Stimulated activated CD8-positive, alpha-beta memory T cell treated with anti-CD3 and anti-CD28 coated beads, Interleukin-15, amount 100 ng/mL, for 1 hour (primary cell): ENCODE data around the gene ACTL10.
A peak's percentile ranks its signal among the peaks of the same experiment; 100 is the strongest.

ENCODE experiments used
- DNase-seq: peaks from one replicate; pipeline ENCODE4 v3.0.0-alpha.2; 2020; ENCODE audit warnings: low read depth

The ACTL10 gene

DNA sequence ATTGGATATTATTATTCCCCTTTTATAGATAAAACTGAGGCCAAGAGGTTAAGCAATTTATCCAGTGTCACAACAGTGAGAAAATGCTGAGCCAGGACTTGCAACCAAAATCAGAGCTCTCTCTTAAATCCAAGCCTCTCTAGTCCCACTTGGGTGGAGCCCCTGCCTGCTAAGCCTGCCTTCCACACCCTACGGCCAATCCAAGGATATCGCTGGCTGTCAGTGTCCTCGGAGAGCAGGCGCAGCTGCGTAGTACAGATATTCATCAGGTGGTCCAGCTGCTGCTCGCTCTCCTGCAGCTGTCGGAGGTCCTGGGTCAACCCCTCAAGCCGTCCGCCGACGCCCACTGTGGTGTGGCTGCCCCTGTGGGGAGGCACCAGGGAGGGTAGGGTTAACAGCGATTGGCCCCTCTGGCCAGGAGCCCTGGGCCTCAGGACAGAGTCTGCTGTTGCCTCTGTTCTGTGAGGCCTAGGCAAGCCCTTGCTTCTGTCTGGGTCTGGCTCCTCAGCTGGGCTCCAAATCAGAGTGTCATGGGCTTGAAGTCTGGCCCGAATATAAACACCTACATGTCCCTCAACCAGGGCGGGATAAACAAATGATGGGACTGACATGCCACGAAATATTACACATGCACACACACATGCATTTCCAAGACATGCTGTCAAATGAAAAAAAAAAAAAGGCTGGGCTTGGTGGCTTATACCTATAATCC, 11.4 kb downstream of the ACTL10 start:
- DNase-seq, result no peak

DNA sequence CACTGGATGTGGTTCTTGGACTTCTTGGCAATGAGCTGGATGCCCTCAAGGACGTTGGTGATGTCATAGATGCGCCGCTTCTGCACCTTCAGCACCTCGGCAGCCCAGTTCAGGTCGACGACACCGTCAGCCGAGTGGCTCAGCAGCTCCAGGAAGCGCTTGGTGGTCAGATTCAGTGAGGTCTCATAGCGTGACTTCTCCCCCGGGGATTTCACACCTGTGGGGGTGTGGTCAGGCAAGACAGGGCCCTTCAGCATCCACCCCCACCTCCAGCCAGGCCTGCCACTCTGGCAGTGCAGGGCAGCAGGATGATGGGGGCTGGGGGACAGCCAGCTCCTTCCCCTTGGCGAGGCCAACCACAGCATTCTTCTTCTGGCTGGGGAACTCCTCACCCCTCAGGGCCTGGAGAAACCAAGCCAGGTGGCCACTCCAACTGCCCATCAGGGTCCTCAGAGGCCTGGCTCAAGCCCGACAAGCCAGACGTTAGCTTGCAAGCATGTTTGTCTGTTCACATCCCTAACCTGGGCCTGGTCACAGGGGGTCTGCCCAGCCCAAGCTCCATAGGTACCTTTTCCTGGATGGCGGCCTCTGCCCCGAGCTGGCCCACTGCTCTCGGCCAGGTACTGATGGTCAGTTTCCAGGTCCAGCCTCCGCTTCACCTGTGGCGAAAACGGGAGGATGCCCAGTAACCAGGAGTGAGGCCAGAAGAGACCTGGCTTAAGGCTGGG, 13.2 kb downstream of the ACTL10 start:
- no peak for DNase-seq

GRCh38 chr20:33680686-33681085, 13.9 kb downstream of the ACTL10 start:
- no peak for DNase-seq

DNA sequence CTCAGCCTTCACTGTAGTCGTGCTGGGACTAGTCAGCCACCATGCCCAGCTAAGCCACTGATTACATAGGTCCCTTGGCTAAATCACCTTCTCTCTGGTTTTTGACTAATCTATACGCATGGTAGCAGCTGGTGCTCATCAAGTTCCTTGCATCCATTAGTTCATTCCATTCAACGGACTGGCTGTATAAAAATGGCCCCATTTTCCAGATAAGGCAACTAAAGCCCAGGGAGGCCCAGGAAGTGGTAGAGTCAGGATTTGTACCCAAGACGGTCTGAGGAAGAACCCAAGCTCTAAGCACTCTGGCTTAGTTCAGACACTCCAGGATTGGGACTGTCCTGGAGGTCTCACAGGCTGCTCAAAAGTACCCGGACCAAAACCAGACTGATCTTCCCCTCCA, 14.5 kb downstream of the ACTL10 start:
- DNase-seq, result no peak

GRCh38 chr20:33681728-33682353, 15.1 kb downstream of the ACTL10 start:
- DNase-seq, result no peak

DNA sequence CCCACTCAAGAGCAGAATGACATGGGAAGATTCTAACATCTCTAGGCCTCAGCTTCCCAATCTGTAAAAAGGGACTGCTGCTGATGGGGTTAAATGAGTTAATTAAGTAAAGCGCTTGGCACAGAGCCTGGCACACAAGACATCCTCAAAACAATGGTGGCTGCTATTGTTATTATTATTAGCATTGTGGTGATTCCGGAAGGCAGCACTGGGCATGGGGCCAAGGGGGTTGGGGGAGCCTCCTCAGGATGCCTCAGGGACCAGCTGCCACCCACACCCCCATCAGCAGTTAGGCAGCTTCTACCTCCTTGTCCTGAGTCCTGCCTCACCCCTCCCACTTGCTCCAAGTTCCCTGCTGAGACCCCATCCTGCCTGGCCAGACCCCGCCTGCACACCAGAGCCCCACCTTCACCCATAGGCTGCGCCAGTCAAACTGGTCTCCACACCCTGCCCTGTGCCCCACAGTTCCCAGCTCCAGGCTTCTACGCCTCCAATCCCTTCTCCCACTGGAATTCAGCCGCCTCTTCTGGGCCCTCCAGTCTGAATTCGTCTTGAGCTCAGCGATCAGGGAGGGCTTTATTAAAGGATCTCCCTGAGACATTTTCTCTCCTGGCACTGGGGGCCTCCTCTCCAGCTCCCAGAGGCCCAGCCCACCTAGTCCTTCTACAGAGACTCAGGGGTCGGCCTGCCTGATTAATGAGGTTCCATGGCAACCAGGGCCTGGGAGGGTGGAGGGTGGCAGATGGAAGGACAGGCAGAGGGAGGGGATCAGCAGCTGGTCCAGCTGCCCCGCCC, 18.0 kb downstream of the ACTL10 start:
- DNase-seq, result no peak

- no peak for DNase-seq
Observed at GRCh38 chr20:33685328-33686099, 18.8 kb downstream of the ACTL10 start.

- DNase-seq, result peak; percentile 81
Observed at GRCh38 chr20:33686100-33686983, 19.6 kb downstream of the ACTL10 start, which contains the start of gene E2F1. Gene E2F1, minus strand, starts transcription at chr20:33686385. Its CDS starts 121 bp downstream, at chr20:33686264.

DNA sequence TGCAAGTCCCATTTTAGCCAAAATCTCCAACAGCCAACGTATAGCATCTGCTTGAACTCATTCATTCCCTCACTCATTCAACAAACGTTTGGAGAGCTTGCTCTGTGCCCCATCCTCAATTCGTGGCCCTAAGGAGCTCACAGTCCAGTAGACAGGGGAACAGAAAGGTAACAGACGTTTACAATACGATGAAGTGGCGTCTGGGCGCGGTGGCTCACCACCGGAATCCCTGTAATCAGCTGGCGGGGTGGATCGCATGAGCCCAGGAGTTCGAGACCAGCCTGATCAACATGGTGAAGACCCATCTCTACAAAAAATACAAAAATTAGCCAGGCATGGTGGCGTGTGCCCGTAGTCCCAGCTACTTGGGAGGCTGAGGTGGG, 20.2 kb downstream of the ACTL10 start:
- no peak for DNase-seq

GRCh38 chr20:33687370-33687915, 20.7 kb downstream of the ACTL10 start:
- no peak for DNase-seq

DNA sequence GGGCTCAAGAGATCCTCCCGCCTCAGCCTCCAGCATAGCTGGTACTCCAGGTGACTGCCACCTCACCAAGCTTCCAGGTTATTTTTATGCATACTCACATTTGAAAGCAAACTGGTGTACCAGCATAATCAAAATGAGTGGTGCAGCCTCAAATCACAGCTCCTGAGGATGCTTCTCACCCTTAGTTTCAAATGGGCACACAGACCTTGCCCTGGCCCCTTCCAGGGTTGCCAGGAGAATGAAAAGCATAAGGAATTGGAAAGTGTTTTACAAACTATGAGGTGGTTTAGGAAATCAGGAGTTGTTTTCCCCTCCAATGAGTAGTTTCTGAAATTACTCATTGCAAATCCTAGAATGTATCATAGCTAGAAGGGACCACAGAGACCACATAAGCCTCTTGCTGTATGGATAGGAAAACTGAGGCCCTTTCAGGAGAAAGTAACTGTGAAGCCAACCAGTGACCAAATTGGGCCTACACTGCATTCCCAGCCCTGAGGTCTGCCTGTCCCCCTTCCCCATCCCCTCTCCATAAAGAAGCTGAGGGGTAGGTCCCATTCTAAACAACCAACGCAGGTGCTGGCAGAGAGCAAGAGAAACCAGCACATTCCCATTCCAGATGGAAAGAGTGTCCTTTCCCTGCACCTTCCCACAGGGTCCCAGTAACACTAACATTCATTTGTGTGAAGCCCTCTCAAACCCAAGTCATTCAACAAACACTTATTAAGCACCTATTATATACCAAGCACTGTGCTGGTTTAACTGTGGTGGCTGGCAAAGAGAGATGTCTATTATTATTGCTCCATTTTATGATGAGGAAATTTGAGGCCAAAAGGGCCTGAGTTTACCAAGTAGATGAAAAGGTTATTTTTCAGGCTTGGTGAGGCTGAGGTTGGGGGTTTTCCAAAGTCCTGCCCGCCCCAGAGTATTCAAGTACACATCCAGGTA, 21.5 kb downstream of the ACTL10 start:
- DNase-seq, result no peak

DNA sequence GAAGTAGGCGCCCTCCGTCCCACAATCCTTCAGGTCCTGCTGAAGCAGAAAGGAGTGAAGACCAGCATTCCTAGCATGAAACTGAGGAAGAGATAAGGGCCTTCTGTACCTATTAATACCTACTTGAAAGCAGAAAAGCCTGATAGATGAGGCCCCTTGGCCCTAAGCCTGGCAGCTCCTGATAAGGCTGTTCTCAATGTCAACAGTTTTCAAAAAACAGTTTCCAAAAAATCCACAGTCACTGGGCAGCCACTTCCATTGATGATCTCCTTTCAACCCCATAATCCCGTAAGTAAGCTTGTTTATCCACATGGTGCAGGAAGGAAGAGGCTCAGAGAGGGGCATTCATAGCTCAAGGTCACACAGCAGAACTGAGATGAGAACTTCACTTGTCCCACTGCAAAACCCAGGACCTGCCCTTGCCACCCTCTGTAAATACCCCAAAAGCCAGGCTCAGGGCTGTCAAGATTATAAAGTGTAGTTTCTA, 22.2 kb downstream of the ACTL10 start:
- DNase-seq, result no peak

DNA sequence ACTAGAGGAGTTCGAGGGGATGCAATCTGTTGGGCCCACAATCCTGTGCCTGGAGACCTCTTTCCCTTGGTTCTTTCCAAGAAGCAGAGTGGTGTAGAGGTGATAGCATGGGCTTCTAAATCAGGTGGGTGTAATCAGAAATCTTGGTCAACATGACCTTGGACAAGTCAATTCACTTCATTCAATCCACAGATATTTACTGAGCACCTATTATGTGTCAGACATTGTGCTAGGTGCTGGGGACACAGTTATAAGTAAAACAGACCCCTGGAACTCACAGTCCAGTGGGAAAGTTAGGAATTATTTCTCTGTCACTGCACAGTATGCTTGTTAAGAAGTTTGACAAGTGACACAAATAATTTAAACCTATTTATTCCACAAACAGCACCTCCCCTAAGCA, 22.8 kb downstream of the ACTL10 start:
- no peak for DNase-seq

DNA sequence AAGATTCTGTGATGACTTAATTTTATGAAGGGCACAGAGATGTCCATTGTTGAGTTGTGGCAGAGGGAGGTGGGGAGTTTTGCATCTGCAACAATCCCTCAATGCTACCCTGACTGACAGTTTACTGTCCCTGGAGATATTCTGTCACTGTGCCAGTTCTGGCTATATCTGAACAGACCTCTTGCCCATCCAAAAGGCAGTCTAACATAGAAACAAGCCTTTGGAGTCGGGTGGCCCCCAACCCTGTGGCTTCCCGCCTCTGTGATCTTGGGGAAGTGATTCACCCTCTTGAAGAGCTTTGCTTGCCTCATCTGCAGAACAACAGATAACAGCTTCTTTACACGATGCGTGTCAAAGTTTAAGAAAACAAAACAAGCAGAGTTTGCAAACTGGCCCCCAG, 23.2 kb downstream of the ACTL10 start:
- no peak for DNase-seq

GRCh38 chr20:33693289-33693688, 26.5 kb downstream of the ACTL10 start:
- no peak for DNase-seq

- DNase-seq, result no peak
Observed at GRCh38 chr20:33693741-33694638, 27.2 kb downstream of the ACTL10 start.

GRCh38 chr20:33694639-33695012, 27.9 kb downstream of the ACTL10 start:
- DNase-seq, result no peak

GRCh38 chr20:33696448-33696847, 29.7 kb downstream of the ACTL10 start:
- DNase-seq, result no peak
